Coronary artery (tissue), 2 donors: ENCODE results near the gene DNAJC17.

ENCODE experiments used
- DNase-seq: peaks from one replicate; pipeline ENCODE4 v3.0.0-alpha.2; 2017; ENCODE audit warnings: low spot score
- H3K27ac ChIP-seq, 2 donors: fragments of 200-600 bp; sonication (generic); one replicate each; pipeline ENCODE4 v1.5.1; 2016 to 2019
- H3K4me3 ChIP-seq: fragments of 200-600 bp; sonication (generic); 2 replicates; pipeline ENCODE4 v1.5.1; 2016; ENCODE audit warnings: mild to moderate bottlenecking, moderate library complexity
- TF ChIP-seq, protein P1 (sequence below): fragments of 200-600 bp; sonication (generic); IDR thresholded peaks from one replicate; pipeline ENCODE4 v1.5.1; 2019; ENCODE audit warnings: antibody characterized with exemption

Gene DNAJC17

DNA sequence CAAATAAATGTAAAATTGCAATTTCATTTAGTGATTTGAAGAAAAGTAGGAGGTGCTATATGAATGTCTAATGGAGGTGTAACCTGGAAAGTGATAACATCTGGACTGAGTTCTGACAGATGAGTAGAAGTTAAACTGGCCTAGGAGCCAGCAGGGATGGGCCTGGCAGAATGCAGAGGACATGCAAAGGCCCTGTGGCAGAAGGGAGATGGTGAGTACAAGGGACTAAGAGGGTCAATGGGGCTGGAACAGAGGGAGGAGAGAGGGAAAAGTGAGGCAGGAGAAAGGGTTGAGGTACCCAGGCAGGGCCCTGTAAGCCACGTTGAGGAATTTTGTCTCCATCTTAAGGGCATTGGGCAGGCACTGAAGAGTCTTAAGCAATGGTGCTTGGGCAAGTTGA lies 24.6 kb upstream of the DNAJC17 start:
- Histone ChIP-seq H3K27ac (no peak overlapping the region), H3K4me3 (no peak overlapping the region)
- DNase-seq = no peak
- TF ChIP-seq, protein P1, sequence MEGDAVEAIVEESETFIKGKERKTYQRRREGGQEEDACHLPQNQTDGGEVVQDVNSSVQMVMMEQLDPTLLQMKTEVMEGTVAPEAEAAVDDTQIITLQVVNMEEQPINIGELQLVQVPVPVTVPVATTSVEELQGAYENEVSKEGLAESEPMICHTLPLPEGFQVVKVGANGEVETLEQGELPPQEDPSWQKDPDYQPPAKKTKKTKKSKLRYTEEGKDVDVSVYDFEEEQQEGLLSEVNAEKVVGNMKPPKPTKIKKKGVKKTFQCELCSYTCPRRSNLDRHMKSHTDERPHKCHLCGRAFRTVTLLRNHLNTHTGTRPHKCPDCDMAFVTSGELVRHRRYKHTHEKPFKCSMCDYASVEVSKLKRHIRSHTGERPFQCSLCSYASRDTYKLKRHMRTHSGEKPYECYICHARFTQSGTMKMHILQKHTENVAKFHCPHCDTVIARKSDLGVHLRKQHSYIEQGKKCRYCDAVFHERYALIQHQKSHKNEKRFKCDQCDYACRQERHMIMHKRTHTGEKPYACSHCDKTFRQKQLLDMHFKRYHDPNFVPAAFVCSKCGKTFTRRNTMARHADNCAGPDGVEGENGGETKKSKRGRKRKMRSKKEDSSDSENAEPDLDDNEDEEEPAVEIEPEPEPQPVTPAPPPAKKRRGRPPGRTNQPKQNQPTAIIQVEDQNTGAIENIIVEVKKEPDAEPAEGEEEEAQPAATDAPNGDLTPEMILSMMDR = no peak

DNA sequence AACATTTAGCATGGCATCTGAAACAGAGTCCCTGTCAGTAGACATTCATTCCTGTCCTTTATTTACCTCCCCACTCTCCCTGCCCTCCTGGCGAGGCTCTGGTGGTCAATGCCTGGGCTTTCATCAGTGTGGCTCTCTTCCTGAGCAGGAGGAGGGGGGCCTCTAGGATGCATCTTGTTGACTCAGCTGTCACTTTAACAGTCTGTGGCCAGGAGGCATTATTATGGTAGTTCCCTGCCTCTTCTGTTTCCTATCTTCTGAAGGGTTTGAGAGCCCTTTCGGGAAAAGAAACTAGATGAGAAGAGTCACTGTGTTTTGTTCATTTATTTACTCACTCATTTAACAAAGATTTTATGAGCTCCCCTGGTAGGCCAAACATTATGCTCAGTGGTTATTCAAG lies 23.6 kb upstream of the DNAJC17 start:
- Histone ChIP-seq H3K4me3 (no peak overlapping the region), H3K27ac (no peak overlapping the region)
- no peak for DNase-seq
- TF ChIP-seq, protein P1 = no peak

- Histone ChIP-seq H3K27ac (no peak overlapping the region), H3K4me3 (no peak overlapping the region)
- TF ChIP-seq, protein P1 = no peak
- no peak for DNase-seq
Measured at GRCh38 chr15:40829115-40829514, 21.8 kb upstream of the DNAJC17 start.

DNA sequence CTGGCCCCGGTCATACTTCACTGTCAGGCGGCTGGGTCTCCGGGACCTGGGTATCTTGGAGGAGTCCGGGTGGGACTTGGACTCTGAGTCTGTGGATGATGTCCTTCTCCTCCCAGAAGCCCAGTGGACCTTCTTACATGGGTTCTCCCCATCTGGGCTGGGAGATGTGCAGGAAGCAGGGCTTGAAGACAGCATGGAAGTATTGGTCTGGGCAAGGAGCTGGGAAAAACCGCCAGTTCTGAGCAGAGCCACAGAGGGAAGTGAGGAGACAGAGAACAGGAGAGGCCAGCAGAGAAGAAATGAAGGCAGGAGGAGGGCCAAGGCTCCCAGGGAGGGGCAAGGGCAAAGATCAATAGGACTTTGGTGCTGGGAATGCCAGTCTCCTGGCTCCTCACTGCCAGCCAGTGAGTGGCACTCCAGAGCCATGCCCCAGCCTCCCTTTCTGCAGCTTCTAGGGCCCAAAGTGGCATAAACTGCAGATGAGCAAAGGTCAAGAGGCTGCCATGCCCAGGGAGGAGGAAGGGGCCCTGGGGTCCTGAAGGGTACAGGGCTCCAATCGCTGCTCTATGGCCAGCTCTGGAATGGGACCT lies 21.3 kb upstream of the DNAJC17 start, which contains the start of gene PPP1R14D:
Gene PPP1R14D, minus strand, starts transcription at position 262 of the 590 bp plus-strand sequence. Its CDS starts 67 bp downstream, at position 195.
- TF ChIP-seq, protein P1 = no peak
- Histone ChIP-seq H3K27ac (no peak within 1 kb of the TSS), H3K4me3 (no peak within 1 kb of the TSS)
- no peak for DNase-seq

- H3K27ac ChIP-seq = no peak overlapping the region
- TF ChIP-seq, protein P1 = no peak
- DNase-seq = no peak
- H3K4me3 ChIP-seq = no peak overlapping the region
Measured at GRCh38 chr15:40826423-40827075, 19.3 kb upstream of the DNAJC17 start.

DNA sequence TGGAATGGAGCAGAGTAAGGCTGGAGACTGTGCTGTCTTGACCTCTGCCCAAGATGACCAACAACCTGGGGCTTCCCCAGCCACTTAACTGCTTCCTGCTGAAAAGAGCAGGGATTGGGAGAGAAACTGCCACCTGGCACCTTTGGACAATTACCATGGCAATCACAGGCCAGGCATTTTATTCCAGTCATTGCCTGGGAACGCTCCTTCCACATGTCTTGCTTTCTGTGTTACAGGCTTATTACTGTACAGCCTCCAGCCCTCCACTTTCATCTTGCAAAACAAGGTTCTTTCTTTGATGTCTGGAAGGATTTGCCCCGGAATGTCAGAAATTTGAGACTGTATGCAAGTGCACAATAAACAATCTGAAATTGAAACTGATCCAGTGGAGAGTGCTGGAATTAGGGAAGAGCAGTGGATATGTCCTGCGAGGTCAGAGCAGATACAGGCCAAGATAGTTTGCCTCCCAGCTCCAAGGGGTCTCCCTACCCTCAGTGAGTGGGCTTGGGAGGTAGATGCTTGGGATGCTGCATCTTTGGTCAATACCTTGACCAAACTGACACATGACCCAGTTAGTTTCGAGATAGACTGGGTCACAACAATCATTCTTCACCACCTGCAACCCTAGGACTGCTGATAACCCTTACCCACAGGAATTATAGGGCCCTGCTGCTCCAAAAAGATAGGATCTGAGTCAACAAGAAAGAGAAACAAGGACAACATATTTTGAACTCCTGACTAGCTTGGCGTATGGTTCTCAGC lies 18.6 kb upstream of the DNAJC17 start:
- Histone ChIP-seq H3K4me3 (no peak overlapping the region), H3K27ac (no peak overlapping the region)
- no peak for DNase-seq
- TF ChIP-seq, protein P1 = no peak
